ENCODE data around the gene MAP3K13.

The MAP3K13 gene

GRCh38 chr3:185508335-185508991 is 145.5 kb downstream of the MAP3K13 start:
- no peak for DNase-seq (ENCODE audit: low read depth in 2 of 2)

- DNase-seq (ENCODE audit: low read depth in 2 of 2), result no peak
These were observed 148.8 kb downstream of the MAP3K13 start for GRCh38 chr3:185511711-185512110.

DNA sequence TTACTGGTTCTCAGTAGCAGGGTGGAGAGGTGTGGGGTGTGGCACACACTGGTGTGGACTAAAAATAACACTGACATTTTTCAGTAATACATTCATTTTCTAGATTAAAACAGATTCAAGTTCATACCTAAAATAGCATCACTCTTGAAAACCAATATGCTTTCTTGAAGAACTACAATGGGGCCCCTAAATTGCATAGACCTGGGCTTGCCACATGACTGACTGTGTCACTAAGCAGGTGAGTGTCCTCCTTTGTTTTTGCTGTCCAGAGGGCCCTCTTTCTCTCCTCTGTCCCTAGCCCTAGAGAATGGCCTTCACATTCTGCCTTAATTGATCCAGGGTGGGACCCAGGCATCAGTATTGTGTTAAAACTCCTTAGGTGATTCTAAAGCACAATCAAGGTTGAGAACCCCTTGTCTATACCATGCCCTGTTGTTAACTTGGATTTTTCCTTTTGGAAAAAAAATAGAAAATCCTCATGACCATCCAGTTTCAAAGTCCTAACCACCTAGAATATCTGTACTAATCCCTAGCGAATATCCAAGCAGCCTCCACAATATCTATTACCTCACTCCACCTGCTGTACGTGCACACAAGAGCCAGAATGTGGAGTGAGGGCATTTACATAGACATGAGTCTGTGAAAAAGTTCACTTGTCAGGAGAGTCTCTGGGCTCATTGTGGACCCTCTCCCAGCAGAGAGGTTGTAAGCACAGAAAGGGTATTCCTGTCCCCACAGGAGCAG is 154.6 kb downstream of the MAP3K13 start:
- DNase-seq (ENCODE audit: low read depth in 2 of 2), result no peak

GRCh38 chr3:185519021-185519420 is 156.1 kb downstream of the MAP3K13 start:
- DNase-seq (ENCODE audit: low read depth in 2 of 2), result no peak

GRCh38 chr3:185521349-185522138 is 158.6 kb downstream of the MAP3K13 start:
- no peak for DNase-seq (ENCODE audit: low read depth in 2 of 2)

- no peak for DNase-seq (ENCODE audit: low read depth in 2 of 2)
These were observed 163.5 kb downstream of the MAP3K13 start for GRCh38 chr3:185526349-185526951.

GRCh38 chr3:185527364-185527763 is 164.4 kb downstream of the MAP3K13 start:
- no peak for DNase-seq (ENCODE audit: low read depth in 2 of 2)

DNA sequence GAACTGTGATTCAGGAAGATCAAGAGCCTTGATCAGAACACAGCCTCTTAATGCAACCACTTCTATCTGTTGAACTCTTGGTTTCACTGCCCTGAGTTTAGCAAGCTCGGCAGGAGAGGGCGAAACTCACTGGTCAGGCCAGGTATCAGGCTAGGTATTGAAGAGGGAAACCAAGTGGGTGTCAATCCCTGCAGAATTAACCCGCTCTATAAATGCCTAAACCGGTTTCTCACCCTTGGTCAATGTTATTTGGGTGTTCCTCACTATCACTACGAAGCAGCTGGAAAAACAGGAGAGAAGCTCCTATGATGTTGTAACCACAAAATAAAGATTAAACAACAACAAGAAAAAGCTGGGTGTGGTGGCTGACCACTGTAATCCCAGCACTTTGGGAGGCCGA is 165.6 kb downstream of the MAP3K13 start:
- no peak for DNase-seq (ENCODE audit: low read depth in 2 of 2)

DNA sequence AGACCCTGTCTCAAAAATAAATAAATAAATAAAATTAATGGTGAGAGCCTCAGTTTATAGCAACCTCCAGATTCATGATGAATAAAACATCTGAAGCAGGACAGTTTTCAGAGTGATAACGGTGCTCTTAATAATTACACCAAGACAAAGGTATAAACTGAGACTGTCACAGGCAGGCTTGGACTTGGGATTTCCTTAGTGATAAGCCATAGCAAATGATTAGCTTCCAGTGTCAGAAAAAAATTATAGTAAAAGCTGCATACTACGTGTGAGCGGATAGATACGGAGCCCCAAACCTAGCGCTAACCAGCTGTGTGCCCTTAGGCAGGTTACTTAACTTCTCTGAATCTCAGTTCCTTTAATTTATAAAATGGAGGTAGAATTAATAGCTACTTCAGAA is 167.9 kb downstream of the MAP3K13 start:
- no peak for DNase-seq (ENCODE audit: low read depth in 2 of 2)

DNA sequence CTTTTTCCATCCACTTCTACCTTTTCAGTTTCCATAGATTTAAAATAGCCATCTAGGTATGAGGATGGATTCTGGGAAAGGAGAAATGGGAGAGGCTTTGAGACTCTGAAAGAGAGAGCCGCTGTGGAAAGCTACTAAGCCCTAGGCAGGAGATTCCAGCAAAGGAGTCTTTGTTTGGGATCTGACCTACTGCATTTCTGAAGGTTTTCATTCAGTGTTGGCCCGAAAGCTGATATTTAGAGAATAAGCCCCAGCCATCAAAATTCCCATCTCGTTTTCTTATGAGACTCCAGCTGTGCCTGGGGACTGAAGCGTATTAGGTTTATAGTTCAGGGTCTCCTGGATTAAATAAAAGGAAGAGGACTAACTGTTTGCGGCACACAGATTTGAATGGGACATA is 170.0 kb downstream of the MAP3K13 start:
- DNase-seq (ENCODE audit: low read depth in 2 of 2), result no peak

- DNase-seq (ENCODE audit: low read depth in 2 of 2), result no peak
These were observed 171.6 kb downstream of the MAP3K13 start for GRCh38 chr3:185534511-185534910.

- peak; percentile 1 to 40 for DNase-seq (ENCODE audit: low read depth in 2 of 2)
These were observed 174.5 kb downstream of the MAP3K13 start for GRCh38 chr3:185537369-185537970.

All from stimulated activated CD8-positive, alpha-beta memory T cell treated with anti-CD3 and anti-CD28 coated beads, Interleukin-15, amount 100 ng/mL, for 48 hours (primary cell).